COLO668 (cell line): ENCODE results near the gene GMPPA.

ENCODE experiments used
- DNase-seq: peaks from one replicate; lab custom pipeline; 2025; ENCODE audit not compliant: unreplicated experiment; lab: John Stamatoyannopoulos, UW

GMPPA gene

DNA sequence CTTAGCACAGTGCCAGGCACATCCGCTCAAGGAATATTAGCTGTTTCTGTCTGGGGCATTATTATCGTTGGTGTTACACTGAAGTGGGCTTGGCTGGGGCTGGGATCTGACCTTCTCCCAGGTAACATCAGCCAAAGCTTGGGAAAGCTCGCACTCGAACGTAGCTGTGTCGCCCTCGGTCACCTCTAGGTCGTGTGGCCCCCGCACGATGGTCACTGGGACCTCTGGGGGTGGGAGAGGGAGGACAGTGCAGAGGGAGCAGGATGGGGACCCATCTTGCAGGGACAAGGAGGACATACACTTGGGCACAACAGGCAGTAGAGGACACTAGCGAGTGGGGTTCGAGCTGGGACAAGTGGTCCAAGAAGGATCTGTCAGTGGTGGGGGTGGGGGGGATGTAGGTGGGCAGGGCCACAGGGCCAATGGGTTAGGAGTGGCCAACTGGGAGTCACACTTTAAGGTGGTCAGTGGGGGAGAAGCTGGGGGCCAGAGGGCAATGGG lies 54.8 kb downstream of the GMPPA start:
- DNase-seq = no peak

GRCh38 chr2:219554350-219554749 lies 55.7 kb downstream of the GMPPA start:
- no peak for DNase-seq

DNA sequence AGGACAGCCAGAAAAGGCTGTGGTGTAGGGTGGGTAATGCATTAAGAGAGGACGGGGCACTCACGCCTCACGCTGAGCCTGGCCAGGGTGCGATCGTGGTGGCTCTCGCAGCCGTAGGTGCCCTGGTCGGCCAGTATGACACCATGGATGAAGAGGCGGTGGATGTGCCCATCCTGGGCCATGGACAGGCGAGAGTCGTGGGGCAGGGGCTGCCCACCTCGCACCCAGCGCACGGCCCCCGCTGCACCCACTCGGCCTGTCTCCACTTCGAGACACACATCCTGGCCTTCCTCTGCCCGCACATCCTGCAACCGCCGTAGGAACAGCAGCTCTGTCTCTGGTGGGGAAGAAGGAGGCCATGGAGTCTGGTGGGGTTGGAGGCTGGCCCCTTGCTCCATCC lies 57.3 kb downstream of the GMPPA start:
- DNase-seq = no peak

DNA sequence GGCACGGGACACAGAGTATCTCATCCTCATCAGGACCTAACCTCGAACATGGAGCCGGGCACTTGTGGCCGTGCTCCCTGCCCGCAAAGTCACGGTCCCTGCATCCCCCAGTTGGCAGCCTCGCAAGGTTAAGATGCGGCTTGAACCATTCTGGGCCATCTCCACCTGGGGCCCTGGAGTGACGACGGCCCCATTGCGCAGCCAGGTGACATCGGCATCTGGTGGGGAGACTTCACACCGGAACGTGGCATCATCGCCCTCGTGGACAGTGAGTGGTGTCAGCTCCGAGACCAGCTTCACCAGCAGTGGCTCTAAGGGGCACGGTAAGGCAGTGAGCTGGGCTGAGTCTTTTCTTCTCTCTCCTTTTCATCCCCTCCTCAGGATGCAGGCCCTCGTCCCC lies 57.7 kb downstream of the GMPPA start:
- DNase-seq = no peak
